H1 (cell line): ENCODE measurements around the gene MAGI2. TPM values are rescaled to one million over a fixed set of nuclear protein-coding genes. Genes with fewer than 3 reads are reported as not detected.

Experiments used
- RFX5 ChIP-seq: IDR thresholded peaks from 2 replicates; pipeline ENCODE4 v1.6.1; 2011; ENCODE audit warnings: low read depth, low read length, improper control_type of control experiment, borderline replicate concordance
- SP2 ChIP-seq: IDR thresholded peaks from 2 replicates; pipeline ENCODE4 v1.6.1; 2012; ENCODE audit warnings: mild to moderate bottlenecking, low read length, inconsistent platforms
- polyA plus RNA-seq, 7 experiments: library from polyadenylated mRNA; depleted of rRNA in 3 of 7; stranded (reverse) in 5 of 7; unstranded in 2 of 7; fragments of >200 nt in 5 of 7; fragments of 200-250 nt in 2 of 7; gene quantifications; 1 replicate in 5 of 7; 2 replicates in 1 of 7; 4 replicates in 1 of 7; pipeline versions ENCODE4 v1.2.1 to v1.2.3, GENCODE V29; 2011 to 2013; ENCODE audit warnings: missing spikeins in 2 of 7, mixed read lengths in 2 of 7
- total RNA-seq: library from RNA; stranded (reverse); fragmentation: NEBNext Ultra II Directional; extraction: Animal tissue kit (Norgen Biotek cat#: 25700); gene quantifications from 2 replicates; pipeline ENCODE4 v1.2.1, GENCODE V29; 2021

Gene MAGI2
- total and polyA plus RNA-seq, 2 of the 8 experiments (the other 6 are each of a cell fraction or from before 2014, with no cell fraction given): 6.0 to 27.3 TPM

DNA sequence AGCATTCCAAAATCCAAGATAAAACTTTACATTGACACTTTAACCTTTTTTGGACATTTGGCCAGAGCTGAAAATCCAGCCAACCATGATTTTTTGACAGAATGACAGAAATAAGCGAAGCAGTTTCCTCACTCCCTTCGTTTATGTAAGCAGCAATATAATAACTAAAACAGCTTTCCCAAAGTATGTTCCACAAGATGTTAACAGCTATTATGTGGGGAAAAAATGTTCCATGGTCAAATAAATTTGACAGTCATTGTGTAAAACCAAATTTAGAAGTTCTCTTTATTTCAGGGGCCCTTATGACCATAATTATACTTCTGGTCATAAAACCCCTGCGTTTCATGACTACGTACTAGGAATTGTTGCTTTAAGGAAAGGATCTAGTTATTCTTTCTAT, 416.5 kb downstream of the MAGI2 start (continued):
- TF ChIP-seq SP2 (no peak), RFX5 (no peak)
